ENCODE measurements around the gene PRSS22. TPM values are rescaled to one million over a fixed set of nuclear protein-coding genes. Genes with fewer than 3 reads are reported as not detected.
"Not testable (repeated sequence)": the region's sequence is repeated elsewhere in the genome, so short reads cannot be mapped to it uniquely, and the experiment has no call there.

PRSS22 gene, protein sequence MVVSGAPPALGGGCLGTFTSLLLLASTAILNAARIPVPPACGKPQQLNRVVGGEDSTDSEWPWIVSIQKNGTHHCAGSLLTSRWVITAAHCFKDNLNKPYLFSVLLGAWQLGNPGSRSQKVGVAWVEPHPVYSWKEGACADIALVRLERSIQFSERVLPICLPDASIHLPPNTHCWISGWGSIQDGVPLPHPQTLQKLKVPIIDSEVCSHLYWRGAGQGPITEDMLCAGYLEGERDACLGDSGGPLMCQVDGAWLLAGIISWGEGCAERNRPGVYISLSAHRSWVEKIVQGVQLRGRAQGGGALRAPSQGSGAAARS
- total RNA-seq (2022) (140 and 141 TPM in 2 replicates), Bru-seq, nascent RNA (percentile 89 among the genes with signal in this experiment), BruChase-seq, experiment 1, labeled RNA remaining after a 6-hour chase (percentile 94 among the genes with signal in this experiment), BruChase-seq, experiment 2, labeled RNA remaining after a 2-hour chase (percentile 94 among the genes with signal in this experiment)
- long read RNA-seq, transcript PRSS22-201 (6 exons, 1,386 nt): major isoform, 51 of 79 reads
- long read RNA-seq, partial matches to known transcripts: 10 of 79 reads
- long read RNA-seq, other reads (novel, unspliced or antisense): 15 of 79 reads

DNA sequence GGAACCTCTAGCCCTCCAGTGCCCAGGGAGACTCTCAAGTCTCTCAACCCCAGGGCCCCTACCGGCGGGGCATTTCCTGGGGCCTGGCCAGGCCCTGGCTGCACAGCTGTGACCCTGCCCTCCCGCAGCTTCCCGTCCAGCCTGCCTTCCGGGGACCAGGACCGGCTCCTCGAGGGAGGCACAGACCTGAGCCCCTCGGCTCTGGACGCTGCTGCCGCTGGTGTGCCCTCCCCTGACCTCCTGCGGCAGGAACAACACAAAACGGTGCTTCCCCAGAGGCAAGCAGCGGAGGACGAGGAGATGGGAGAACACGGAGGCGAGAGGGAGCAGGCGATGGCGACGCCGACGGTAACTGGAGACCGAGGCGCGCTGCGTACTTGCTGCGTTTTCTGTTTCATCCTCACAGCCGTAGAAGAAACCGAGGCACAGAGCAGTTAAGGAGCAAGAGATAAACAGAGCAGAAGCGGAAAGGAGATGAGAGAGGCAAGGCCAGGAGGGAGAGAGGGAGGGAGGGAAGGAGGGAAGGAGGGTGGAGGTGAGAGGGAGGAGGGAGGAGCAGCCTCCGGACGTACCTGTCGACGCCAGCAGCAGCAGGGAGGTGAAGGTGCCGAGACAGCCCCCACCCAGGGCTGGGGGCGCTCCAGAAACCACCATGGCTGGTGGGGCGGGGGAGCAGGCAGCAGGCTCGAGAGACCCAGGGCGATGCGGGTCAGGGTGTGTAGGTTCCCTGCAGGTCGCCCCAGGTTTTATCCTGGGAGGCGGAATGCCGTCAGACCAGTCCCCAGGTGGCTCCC lies at the start of gene PRSS22:
Gene PRSS22, minus strand, starts transcription at position 720 of the 794 bp plus-strand sequence. Its CDS starts 66 bp downstream, at position 654.
- peaks cover 5% of the 10 kb centered on the region for H3K9me3 Mint-ChIP-seq (ENCODE audit: low read depth, unreplicated experiment)
- intact Hi-C loops (cut with micrococcal nuclease; ENCODE audit: unreplicated experiment): loop anchor here (2.0 kb wide), 1 partner anchor 63 kb away; no protein-coding TSS in a partner anchor
- TF ChIP-seq, protein P1, sequence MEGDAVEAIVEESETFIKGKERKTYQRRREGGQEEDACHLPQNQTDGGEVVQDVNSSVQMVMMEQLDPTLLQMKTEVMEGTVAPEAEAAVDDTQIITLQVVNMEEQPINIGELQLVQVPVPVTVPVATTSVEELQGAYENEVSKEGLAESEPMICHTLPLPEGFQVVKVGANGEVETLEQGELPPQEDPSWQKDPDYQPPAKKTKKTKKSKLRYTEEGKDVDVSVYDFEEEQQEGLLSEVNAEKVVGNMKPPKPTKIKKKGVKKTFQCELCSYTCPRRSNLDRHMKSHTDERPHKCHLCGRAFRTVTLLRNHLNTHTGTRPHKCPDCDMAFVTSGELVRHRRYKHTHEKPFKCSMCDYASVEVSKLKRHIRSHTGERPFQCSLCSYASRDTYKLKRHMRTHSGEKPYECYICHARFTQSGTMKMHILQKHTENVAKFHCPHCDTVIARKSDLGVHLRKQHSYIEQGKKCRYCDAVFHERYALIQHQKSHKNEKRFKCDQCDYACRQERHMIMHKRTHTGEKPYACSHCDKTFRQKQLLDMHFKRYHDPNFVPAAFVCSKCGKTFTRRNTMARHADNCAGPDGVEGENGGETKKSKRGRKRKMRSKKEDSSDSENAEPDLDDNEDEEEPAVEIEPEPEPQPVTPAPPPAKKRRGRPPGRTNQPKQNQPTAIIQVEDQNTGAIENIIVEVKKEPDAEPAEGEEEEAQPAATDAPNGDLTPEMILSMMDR (IDR thresholded peaks at IDR 0.05; ENCODE audit: unreplicated experiment): no peak
- DNase-seq: peak; percentile 95
- H3K4me1 Mint-ChIP-seq (ENCODE audit: low read depth, unreplicated experiment): peaks cover 17% of the 10 kb centered on the region
- H3K27ac Mint-ChIP-seq (ENCODE audit: unreplicated experiment): peak within 1 kb of the TSS; percentile 88
- no peaks in the 10 kb centered on the region for H3K27me3 Mint-ChIP-seq (ENCODE audit: unreplicated experiment)
- CTCF ChIA-PET: interaction anchor here (0.5 to 1.5 kb wide), 8 partner anchors 8 to 105 kb away, joined by 3 to 21 read pairs (median 4); partner anchors contain the start of genes FLYWCH2 and SRRM2
- TSS peak; percentile 66 for BruUV-seq (replicated peaks)
- H3K36me3 Mint-ChIP-seq (ENCODE audit: insufficient read depth, unreplicated experiment): peaks cover 77% of the 10 kb centered on the region
- peak within 1 kb of the TSS; percentile 90 for H3K4me3 Mint-ChIP-seq (ENCODE audit: low read depth, unreplicated experiment)

DNA sequence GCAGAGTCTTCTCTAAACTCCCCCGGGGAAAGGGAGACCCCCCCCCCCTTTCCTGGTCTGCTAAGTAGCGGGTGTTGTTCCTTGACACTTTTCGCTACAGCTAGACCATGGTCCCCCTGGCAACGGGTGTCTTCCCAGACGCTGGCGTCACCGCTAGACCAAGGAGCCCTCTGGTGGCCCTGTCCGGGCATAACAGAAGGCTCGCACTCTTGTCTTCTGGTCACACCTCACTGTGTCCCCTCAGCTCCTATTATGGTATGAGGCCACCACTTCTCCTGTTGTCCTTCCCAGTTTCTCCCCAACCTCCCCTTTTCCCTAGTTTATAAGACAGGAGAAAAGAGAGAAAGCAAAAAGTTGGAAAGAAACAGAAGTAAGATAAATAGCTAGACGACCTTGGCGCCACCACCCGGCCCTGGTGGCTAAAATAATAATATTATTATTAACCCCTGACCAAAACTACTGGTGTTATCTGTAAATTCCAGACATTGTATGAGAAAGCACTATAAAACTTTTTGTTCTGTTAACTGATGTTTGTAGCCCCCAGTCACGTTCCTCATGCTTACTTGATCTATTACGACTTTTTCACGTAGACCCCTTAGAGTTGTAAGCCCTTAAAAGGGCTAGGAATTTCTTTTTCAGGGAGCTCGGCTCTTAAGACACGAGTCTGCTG lies 49.2 kb upstream of the PRSS22 start:
- peak; percentile 75 for DNase-seq
- H3K9me3 Mint-ChIP-seq (ENCODE audit: low read depth, unreplicated experiment); BruUV-seq (replicated peaks); H3K27me3 Mint-ChIP-seq (ENCODE audit: unreplicated experiment); intact Hi-C loops (cut with micrococcal nuclease; ENCODE audit: unreplicated experiment): not testable (repeated sequence)
- Mint-ChIP-seq H3K4me3 (ENCODE audit: low read depth, unreplicated experiment) (peak overlapping the region; percentile 99), H3K27ac (ENCODE audit: unreplicated experiment) (peak overlapping the region; percentile 77), H3K4me1 (ENCODE audit: low read depth, unreplicated experiment) (peaks cover 29% of the 10 kb centered on the region), H3K36me3 (ENCODE audit: insufficient read depth, unreplicated experiment) (peaks cover 42% of the 10 kb centered on the region)
- TF ChIP-seq, protein P1 (IDR thresholded peaks at IDR 0.05; ENCODE audit: unreplicated experiment): peak; percentile 77
- CTCF ChIA-PET: interaction anchor here (0.7 to 2.2 kb wide), 6 partner anchors 14 to 628 kb away, joined by 4 to 7 read pairs (median 6); partner anchors contain the start of gene FLYWCH2

DNA sequence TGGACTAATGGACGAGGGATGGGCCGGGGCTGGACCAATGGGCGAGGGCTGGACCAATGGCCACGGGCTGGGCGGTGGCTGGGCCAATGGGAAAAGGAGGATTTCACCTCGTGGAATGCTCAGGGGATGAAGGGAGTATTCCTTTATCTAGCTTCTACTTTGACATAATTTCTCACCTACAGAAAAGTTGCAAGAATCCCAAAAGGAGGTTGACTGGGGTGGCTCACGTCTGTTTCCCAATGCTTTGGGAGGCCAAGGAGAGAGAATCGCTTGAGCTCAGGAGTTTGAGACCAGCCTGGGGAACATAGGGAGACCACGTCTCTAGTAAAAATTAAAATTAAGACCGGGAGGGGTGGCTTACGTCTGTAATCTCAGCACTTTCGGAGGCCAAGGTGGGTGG lies 48.0 kb upstream of the PRSS22 start:
- TF ChIP-seq, protein P1 (IDR thresholded peaks at IDR 0.05; ENCODE audit: unreplicated experiment): no peak
- BruUV-seq (replicated peaks): no TSS peak
- no peaks in the 10 kb centered on the region for H3K9me3 Mint-ChIP-seq (ENCODE audit: low read depth, unreplicated experiment)
- intact Hi-C loops (cut with micrococcal nuclease; ENCODE audit: unreplicated experiment): no loop called here
- H3K36me3 Mint-ChIP-seq (ENCODE audit: insufficient read depth, unreplicated experiment): peaks cover 30% of the 10 kb centered on the region
- no peak for DNase-seq
- peak overlapping the region; percentile 99 for H3K4me3 Mint-ChIP-seq (ENCODE audit: low read depth, unreplicated experiment)
- H3K27ac Mint-ChIP-seq (ENCODE audit: unreplicated experiment): peak overlapping the region; percentile 77
- CTCF ChIA-PET: interaction anchor here (0.6 to 2.2 kb wide), 5 partner anchors 21 to 153 kb away, joined by 6 to 8 read pairs (median 7); partner anchors contain the start of gene FLYWCH2
- peaks cover 7% of the 10 kb centered on the region for H3K27me3 Mint-ChIP-seq (ENCODE audit: unreplicated experiment)
- peaks cover 29% of the 10 kb centered on the region for H3K4me1 Mint-ChIP-seq (ENCODE audit: low read depth, unreplicated experiment)

Measured in Calu3 (cell line).